Neural progenitor cell (in vitro differentiated cells): ENCODE data around the gene SLC1A4.

Source experiments
- CTCF ChIP-seq: fragments of 200-600 bp; sonication (generic); IDR thresholded peaks from 2 replicates; pipeline ENCODE4 v1.5.1; 2017; ENCODE audit warnings: antibody characterized with exemption, mild to moderate bottlenecking
- EZH2 ChIP-seq: fragments of 200-600 bp; sonication (generic); IDR thresholded peaks from 2 replicates; pipeline ENCODE4 v1.6.1; 2017; ENCODE audit warnings: antibody characterized with exemption, mild to moderate bottlenecking, moderate library complexity

- TF ChIP-seq CTCF, result no peak
- no peak for TF ChIP-seq EZH2
These were observed 18.7 kb upstream of the SLC1A4 start for GRCh38 chr2:64970495-64970894.
